Endodermal cell (in vitro differentiated cells): ENCODE measurements around the gene NBEAL1. TPM values are rescaled to one million over a fixed set of nuclear protein-coding genes. Genes with fewer than 3 reads are reported as not detected.

Experiments
- DNase-seq: peaks from one replicate; pipeline ENCODE4 v3.0.0-alpha.2; 2017
- H3K27ac ChIP-seq: 2 replicates; pipeline ENCODE4 v1.5.1; 2013; ENCODE audit warnings: mild to moderate bottlenecking, low read depth, low read length, moderate library complexity
- H3K27me3 ChIP-seq: 2 replicates; pipeline ENCODE4 v1.6.1; 2013; ENCODE audit warnings: mild to moderate bottlenecking, low read length, moderate library complexity; ENCODE audit not compliant: insufficient read depth, control insufficient read depth, poor library complexity, severe bottlenecking
- H3K36me3 ChIP-seq: 2 replicates; pipeline ENCODE4 v1.7.0; 2013; ENCODE audit warnings: mild to moderate bottlenecking, low read length, moderate library complexity; ENCODE audit not compliant: control insufficient read depth, insufficient read depth
- H3K4me1 ChIP-seq: one replicate; pipeline ENCODE4 v1.7.0; 2013; ENCODE audit warnings: low read length; ENCODE audit not compliant: control insufficient read depth, insufficient read depth
- H3K4me3 ChIP-seq: 2 replicates; pipeline ENCODE4 v1.5.1; 2013; ENCODE audit warnings: mild to moderate bottlenecking, low read length, moderate library complexity
- H3K9ac ChIP-seq: 2 replicates; pipeline ENCODE4 v1.6.1; 2013; ENCODE audit warnings: mild to moderate bottlenecking, low read length, moderate library complexity; ENCODE audit not compliant: poor library complexity, severe bottlenecking; ENCODE audit errors: extremely low read depth
- H3K9me3 ChIP-seq: 2 replicates; pipeline ENCODE4 v1.6.1; 2013; ENCODE audit warnings: mild to moderate bottlenecking, low read length, moderate library complexity; ENCODE audit not compliant: control insufficient read depth
- H3K27ac Mint-ChIP-seq: 2 replicates; pipeline ENCODE4 v1.8.0; 2020; ENCODE audit warnings: mixed read lengths
- H3K27me3 Mint-ChIP-seq: 2 replicates; pipeline ENCODE4 v1.8.0; 2021; ENCODE audit warnings: mild to moderate bottlenecking, mixed read lengths; ENCODE audit not compliant: insufficient read depth
- H3K36me3 Mint-ChIP-seq: 2 replicates; pipeline ENCODE4 v1.8.0; 2020; ENCODE audit warnings: low read depth, mixed read lengths
- H3K4me1 Mint-ChIP-seq: 2 replicates; pipeline ENCODE4 v1.8.0; 2020; ENCODE audit warnings: mixed read lengths
- H3K4me3 Mint-ChIP-seq: 2 replicates; pipeline ENCODE4 v1.8.0; 2020; ENCODE audit warnings: mild to moderate bottlenecking, moderate library complexity, mixed read lengths
- H3K9me3 Mint-ChIP-seq: 2 replicates; pipeline ENCODE4 v1.8.0; 2020; ENCODE audit warnings: mild to moderate bottlenecking, mixed read lengths
- WGBS, 2 experiments: methylation state at CpG; one replicate each; pipeline versions ENCODE4 v1.1.5 to v1.1.7; 2013; ENCODE audit warnings: missing lambda C conversion rate in 2 of 2, mixed read lengths in 1 of 2; ENCODE audit not compliant: insufficient coverage in 1 of 2, insufficient read length in 1 of 2; 5-methylcytosine and 5-hydroxymethylcytosine counted together
- total RNA-seq, 2 donors: library from RNA; stranded (reverse); fragmentation: NEBNext Ultra II Directional in 1 of 2; extraction: Animal tissue kit (Norgen Biotek cat#: 25700) in 1 of 2; gene quantifications; 2 replicates in 1 of 2; 3 replicates in 1 of 2; pipeline ENCODE4 v1.2.1, GENCODE V29; 2021
- TF ChIP-seq, protein P1 (sequence below): fragments of 200-600 bp; sonication (generic); conservative IDR thresholded peaks from 2 replicates; pipeline ENCODE4 v1.5.0; 2021; ENCODE audit warnings: antibody characterized with exemption, mild to moderate bottlenecking

NBEAL1 gene
- total RNA-seq, 2 donors from 2014 or later, result 18.2 to 20.1 TPM

DNA sequence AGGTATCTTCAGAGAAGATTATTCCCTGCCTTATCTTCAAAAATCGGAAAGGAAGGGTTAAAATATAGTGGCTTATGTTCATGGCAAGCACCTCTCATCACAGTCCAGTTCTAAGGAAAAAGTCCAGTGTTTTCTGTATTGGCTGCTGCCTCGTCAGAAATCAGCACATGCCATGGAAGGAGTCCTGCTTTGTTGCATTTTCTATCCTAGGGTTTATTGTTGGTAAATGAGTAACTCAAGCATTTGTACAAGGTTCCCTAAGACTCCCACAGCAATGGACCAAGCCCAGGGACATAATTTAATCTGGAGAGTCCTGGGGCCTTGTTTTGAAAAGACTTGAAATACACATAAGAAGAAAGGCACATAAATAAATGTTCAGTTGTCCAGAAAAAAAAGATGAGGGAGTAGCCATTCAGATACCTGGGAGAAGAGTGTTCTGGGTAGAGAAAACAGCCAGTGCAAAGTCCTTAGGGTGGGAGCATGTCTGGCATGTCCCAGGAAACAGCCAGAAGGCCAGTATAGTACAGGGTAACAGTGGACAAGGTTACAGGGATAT is 26.4 kb downstream of the NBEAL1 start:
- H3K9me3 Mint-ChIP-seq, result no peaks in the 10 kb centered on the region
- H3K36me3 Mint-ChIP-seq, result peaks cover 16% of the 10 kb centered on the region
- no peak overlapping the region for H3K4me3 Mint-ChIP-seq
- no peaks in the 10 kb centered on the region for H3K4me1 Mint-ChIP-seq
- DNase-seq, result no peak
- H3K27ac ChIP-seq, result no peak overlapping the region
- TF ChIP-seq, protein P1, sequence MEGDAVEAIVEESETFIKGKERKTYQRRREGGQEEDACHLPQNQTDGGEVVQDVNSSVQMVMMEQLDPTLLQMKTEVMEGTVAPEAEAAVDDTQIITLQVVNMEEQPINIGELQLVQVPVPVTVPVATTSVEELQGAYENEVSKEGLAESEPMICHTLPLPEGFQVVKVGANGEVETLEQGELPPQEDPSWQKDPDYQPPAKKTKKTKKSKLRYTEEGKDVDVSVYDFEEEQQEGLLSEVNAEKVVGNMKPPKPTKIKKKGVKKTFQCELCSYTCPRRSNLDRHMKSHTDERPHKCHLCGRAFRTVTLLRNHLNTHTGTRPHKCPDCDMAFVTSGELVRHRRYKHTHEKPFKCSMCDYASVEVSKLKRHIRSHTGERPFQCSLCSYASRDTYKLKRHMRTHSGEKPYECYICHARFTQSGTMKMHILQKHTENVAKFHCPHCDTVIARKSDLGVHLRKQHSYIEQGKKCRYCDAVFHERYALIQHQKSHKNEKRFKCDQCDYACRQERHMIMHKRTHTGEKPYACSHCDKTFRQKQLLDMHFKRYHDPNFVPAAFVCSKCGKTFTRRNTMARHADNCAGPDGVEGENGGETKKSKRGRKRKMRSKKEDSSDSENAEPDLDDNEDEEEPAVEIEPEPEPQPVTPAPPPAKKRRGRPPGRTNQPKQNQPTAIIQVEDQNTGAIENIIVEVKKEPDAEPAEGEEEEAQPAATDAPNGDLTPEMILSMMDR, result no peak
- no peak overlapping the region for H3K9ac ChIP-seq
- H3K9me3 ChIP-seq, result no peaks in the 10 kb centered on the region
- no peaks in the 10 kb centered on the region for H3K4me1 ChIP-seq
- peaks cover 36% of the 10 kb centered on the region for H3K36me3 ChIP-seq
- WGBS, 2 experiments, result 88 to 93% methylated on average over 1 to 2 of the region's 2 CpGs
- H3K27me3 ChIP-seq, result no peaks in the 10 kb centered on the region
- H3K4me3 ChIP-seq, result no peak overlapping the region
- no peaks in the 10 kb centered on the region for H3K27me3 Mint-ChIP-seq
- no peak overlapping the region for H3K27ac Mint-ChIP-seq

DNA sequence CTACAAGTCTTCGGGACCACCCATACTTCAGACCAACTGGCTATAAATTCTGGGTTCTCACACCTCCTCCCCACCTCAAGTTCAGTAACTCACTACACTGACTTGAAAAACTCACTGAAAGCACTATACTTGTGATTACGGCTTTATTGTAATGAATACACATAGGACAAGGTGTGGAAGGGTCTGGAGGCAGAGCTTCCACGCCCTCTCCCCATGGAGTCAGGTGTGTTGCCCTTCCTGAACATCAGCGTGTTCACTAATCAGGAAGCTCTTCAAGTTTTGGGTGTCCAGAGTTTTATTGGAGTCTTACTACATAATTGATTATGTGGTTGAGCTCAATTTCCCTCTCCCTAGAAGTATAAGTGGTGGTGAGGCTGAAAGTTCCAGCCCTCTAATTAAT is 27.5 kb downstream of the NBEAL1 start:
- Mint-ChIP-seq H3K27me3 (no peaks in the 10 kb centered on the region), H3K4me1 (no peaks in the 10 kb centered on the region), H3K4me3 (no peak overlapping the region), H3K9me3 (no peaks in the 10 kb centered on the region), H3K36me3 (peaks cover 19% of the 10 kb centered on the region), H3K27ac (no peak overlapping the region)
- TF ChIP-seq, protein P1, result no peak
- Histone ChIP-seq H3K27ac (no peak overlapping the region), H3K36me3 (peaks cover 45% of the 10 kb centered on the region), H3K9ac (no peak overlapping the region), H3K4me1 (no peaks in the 10 kb centered on the region), H3K27me3 (no peaks in the 10 kb centered on the region), H3K9me3 (no peaks in the 10 kb centered on the region), H3K4me3 (no peak overlapping the region)
- WGBS, 2 experiments, result 97 to 100% methylated on average over 2 to 4 of the region's 4 CpGs
- DNase-seq, result no peak

- DNase-seq, result no peak
- H3K36me3 Mint-ChIP-seq, result peaks cover 22% of the 10 kb centered on the region
- H3K9me3 Mint-ChIP-seq, result no peaks in the 10 kb centered on the region
- no peaks in the 10 kb centered on the region for H3K4me1 ChIP-seq
- H3K9ac ChIP-seq, result no peak overlapping the region
- H3K27ac Mint-ChIP-seq, result no peak overlapping the region
- H3K4me1 Mint-ChIP-seq, result no peaks in the 10 kb centered on the region
- no peaks in the 10 kb centered on the region for H3K9me3 ChIP-seq
- H3K4me3 ChIP-seq, result no peak overlapping the region
- no peaks in the 10 kb centered on the region for H3K27me3 ChIP-seq
- H3K36me3 ChIP-seq, result peaks cover 45% of the 10 kb centered on the region
- H3K27me3 Mint-ChIP-seq, result no peaks in the 10 kb centered on the region
- H3K4me3 Mint-ChIP-seq, result no peak overlapping the region
- no peak overlapping the region for H3K27ac ChIP-seq
- TF ChIP-seq, protein P1, result no peak
- whole genome bisulfite sequencing, 2 experiments, result 94% methylated on average over 2 of the region's 2 CpGs
These were observed 28.6 kb downstream of the NBEAL1 start for GRCh38 chr2:203043226-203043625.
